Vagina (tissue), 2 donors: ENCODE measurements around the gene C15orf40. TPM values are rescaled to one million over a fixed set of nuclear protein-coding genes. Genes with fewer than 3 reads are reported as not detected.
"Not testable (repeated sequence)": the region's sequence is repeated elsewhere in the genome, so short reads cannot be mapped to it uniquely, and the experiment has no call there.

Source experiments
- DNase-seq, 2 donors: peaks; one replicate each; pipeline ENCODE4 v3.0.0-alpha.2; 2017; ENCODE audit errors: extremely low spot score in 2 of 2
- H3K27ac ChIP-seq: fragments of 200-600 bp; sonication (generic); one replicate; pipeline ENCODE4 v1.5.1; 2019
- H3K27me3 ChIP-seq: fragments of 200-600 bp; sonication (generic); one replicate; pipeline ENCODE4 v1.5.1; 2019
- H3K36me3 ChIP-seq, 2 donors: fragments of 200-600 bp; sonication (generic); one replicate each; pipeline ENCODE4 v1.5.1; 2017 to 2019
- H3K4me1 ChIP-seq: fragments of 200-600 bp; sonication (generic); one replicate; pipeline ENCODE4 v1.5.1; 2019
- H3K4me3 ChIP-seq, 2 donors: fragments of 200-600 bp; sonication (generic); 1 replicate in 1 of 2; 2 replicates in 1 of 2; pipeline ENCODE4 v1.5.1; 2016 to 2019
- H3K9me3 ChIP-seq: fragments of 200-600 bp; sonication (generic); one replicate; pipeline ENCODE4 v1.5.1; 2019
- POLR2A ChIP-seq, 2 donors: fragments of 450-650 bp; IDR thresholded peaks; one replicate each; pipeline ENCODE4 v1.6.1; 2017; ENCODE audit warnings: antibody characterized with exemption in 2 of 2, mild to moderate bottlenecking in 2 of 2, moderate library complexity in 2 of 2
- POLR2AphosphoS5 ChIP-seq, 2 donors: sonication (generic); formaldehyde crosslinking; IDR thresholded peaks; one replicate each; pipeline ENCODE4 v1.9.0; 2017; ENCODE audit warnings: antibody characterized with exemption in 2 of 2, mild to moderate bottlenecking in 2 of 2, low read depth in 1 of 2; ENCODE audit not compliant: insufficient read depth in 1 of 2
- intact Hi-C: fragments of 100-400 bp; cut with DNase I; formaldehyde crosslinking; loops from one replicate; pipeline ENCODE4 v1.15.1; 2023
- total RNA-seq: library from RNA; depleted of rRNA; stranded (reverse); fragments of >200 nt; gene quantifications from one replicate; pipeline ENCODE4 v1.2.3, GENCODE V29; 2016
- TF ChIP-seq, protein P1 (sequence below), 3 experiments: fragments of 450-650 bp in 2 of 3; fragments of 200-600 bp in 1 of 3; sonication (generic) in 1 of 3; IDR thresholded peaks; one replicate each; pipeline ENCODE4 v1.5.1; 2017 to 2019; ENCODE audit warnings: antibody characterized with exemption in 3 of 3, mild to moderate bottlenecking in 2 of 3, moderate library complexity in 2 of 3

Gene C15orf40
- total RNA-seq, 1 donor from 2014 or later = 6.9 TPM

DNA sequence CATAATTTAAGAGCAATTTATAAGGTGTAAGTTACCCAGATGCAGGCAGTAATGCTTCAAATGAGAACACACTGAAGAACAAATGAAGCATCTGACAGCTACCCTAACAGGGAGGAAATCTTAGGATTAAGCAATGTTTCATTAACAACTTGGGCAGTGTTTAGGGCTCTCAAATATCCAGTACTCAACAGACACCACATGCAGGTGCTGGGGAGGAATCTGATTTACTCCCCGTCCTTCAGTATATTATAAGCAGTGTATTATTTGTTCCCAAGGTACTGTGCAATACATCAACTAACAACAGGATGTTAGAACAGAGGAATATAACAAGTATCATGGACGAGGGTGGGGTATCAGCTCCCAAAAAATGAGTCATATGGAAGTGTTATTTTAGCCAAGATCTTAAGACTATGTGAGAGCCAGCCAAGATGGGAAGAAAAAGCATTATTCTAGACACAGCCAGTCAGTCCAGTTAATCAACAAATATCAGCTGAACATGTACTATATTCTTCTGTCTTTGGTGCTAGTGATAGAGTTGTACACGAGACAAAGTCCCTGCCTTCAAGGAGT, 35.2 kb upstream of the C15orf40 start:
- intact Hi-C loops = no loop called here
- peaks cover 0 to 22% of the 10 kb centered on the region in 2 donors for H3K36me3 ChIP-seq
- no peak for DNase-seq
- peaks cover 24% of the 10 kb centered on the region for H3K4me1 ChIP-seq
- no peaks in the 10 kb centered on the region for H3K27me3 ChIP-seq
- no peak for TF ChIP-seq POLR2A (IDR thresholded peaks at IDR 0.05)
- TF ChIP-seq, protein P1, sequence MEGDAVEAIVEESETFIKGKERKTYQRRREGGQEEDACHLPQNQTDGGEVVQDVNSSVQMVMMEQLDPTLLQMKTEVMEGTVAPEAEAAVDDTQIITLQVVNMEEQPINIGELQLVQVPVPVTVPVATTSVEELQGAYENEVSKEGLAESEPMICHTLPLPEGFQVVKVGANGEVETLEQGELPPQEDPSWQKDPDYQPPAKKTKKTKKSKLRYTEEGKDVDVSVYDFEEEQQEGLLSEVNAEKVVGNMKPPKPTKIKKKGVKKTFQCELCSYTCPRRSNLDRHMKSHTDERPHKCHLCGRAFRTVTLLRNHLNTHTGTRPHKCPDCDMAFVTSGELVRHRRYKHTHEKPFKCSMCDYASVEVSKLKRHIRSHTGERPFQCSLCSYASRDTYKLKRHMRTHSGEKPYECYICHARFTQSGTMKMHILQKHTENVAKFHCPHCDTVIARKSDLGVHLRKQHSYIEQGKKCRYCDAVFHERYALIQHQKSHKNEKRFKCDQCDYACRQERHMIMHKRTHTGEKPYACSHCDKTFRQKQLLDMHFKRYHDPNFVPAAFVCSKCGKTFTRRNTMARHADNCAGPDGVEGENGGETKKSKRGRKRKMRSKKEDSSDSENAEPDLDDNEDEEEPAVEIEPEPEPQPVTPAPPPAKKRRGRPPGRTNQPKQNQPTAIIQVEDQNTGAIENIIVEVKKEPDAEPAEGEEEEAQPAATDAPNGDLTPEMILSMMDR (IDR thresholded peaks at IDR 0.05) = no peak
- peak in 1 of 2 donors; percentile 50 for TF ChIP-seq POLR2AphosphoS5 (IDR thresholded peaks at IDR 0.05; ENCODE audit: insufficient read depth in 1 of 2, low read depth in 1 of 2)
- H3K4me3 ChIP-seq = no peak overlapping the region
- H3K9me3 ChIP-seq = no peaks in the 10 kb centered on the region
- no peak overlapping the region for H3K27ac ChIP-seq

DNA sequence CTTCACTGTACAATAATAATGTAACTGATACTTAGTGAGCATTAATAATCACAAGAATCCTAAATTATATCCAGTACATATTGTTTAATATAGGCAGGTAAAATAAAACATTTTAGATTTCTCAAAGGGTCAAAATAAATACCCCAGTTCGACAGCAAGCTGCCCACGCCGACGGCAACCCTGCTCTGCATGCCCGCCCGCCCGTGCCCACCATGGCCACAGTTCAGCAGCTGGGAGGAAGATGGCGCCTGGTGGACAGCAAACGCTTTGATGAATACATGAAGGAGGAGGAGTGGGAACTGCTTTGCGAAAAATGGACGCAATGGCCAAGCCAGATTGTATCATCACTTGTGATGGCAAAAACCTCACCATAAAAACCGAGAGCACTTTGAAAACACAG, 32.7 kb upstream of the C15orf40 start:
- intact Hi-C loops = no loop called here
- DNase-seq = no peak
- peaks cover 24% of the 10 kb centered on the region for H3K4me1 ChIP-seq
- TF ChIP-seq POLR2A (IDR thresholded peaks at IDR 0.05) (no peak), POLR2AphosphoS5 (IDR thresholded peaks at IDR 0.05; ENCODE audit: insufficient read depth in 1 of 2, low read depth in 1 of 2) (no peak)
- TF ChIP-seq, protein P1 (IDR thresholded peaks at IDR 0.05) = no peak
- peaks cover 0 to 28% of the 10 kb centered on the region in 2 donors for H3K36me3 ChIP-seq
- no peak overlapping the region for H3K4me3 ChIP-seq
- no peaks in the 10 kb centered on the region for H3K9me3 ChIP-seq
- no peaks in the 10 kb centered on the region for H3K27me3 ChIP-seq
- H3K27ac ChIP-seq = no peak overlapping the region

DNA sequence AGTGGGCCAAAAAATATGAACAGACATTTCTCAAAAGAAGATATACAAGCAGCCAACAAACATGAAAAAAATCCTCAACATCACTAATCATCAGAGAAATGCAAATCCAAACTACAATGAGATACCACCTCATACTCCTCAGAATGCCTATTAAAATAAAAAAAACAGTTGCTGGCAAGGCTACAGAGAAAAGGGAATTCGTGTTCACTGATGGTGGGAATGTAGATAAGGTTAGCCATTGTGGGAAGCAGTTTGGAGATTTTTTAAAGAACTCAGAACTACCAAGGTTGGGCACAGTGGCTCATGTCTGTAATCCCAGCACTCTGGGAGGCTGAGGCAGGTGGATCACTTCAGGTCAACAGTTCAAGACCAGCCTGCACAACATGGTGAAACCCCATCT, 27.8 kb upstream of the C15orf40 start:
- no peak for TF ChIP-seq POLR2A (IDR thresholded peaks at IDR 0.05)
- TF ChIP-seq, protein P1 (IDR thresholded peaks at IDR 0.05) = no peak
- intact Hi-C loops = no loop called here

DNA sequence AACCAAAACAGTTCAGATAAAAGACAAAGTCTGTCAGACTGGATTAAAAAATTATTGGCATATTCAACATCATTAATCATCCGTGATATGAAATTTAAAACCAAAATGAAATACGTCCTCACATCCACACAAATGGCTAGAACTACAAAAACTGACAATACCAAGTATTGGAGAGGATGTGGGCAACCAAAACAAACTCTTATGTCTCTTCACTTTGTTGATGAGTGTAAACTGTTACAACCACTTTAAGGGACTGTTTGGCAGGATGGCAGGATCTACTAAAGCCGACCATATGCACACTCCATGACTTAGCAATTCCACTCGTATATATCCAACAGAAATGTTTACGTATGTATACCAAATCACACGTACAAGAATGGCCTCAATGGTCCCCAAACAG, 24.8 kb upstream of the C15orf40 start:
- H3K4me3 ChIP-seq = no peak overlapping the region
- peaks cover 0 to 17% of the 10 kb centered on the region in 2 donors for H3K36me3 ChIP-seq
- no peaks in the 10 kb centered on the region for H3K9me3 ChIP-seq
- no peak for DNase-seq
- intact Hi-C loops = no loop called here
- no peak overlapping the region for H3K27ac ChIP-seq
- no peaks in the 10 kb centered on the region for H3K27me3 ChIP-seq
- H3K4me1 ChIP-seq = no peaks in the 10 kb centered on the region
- no peak for TF ChIP-seq POLR2A (IDR thresholded peaks at IDR 0.05)
- TF ChIP-seq POLR2AphosphoS5 (IDR thresholded peaks at IDR 0.05; ENCODE audit: insufficient read depth in 1 of 2, low read depth in 1 of 2) = no peak
- TF ChIP-seq, protein P1 (IDR thresholded peaks at IDR 0.05) = no peak

More for the DNA sequence above, 27.8 kb upstream of the C15orf40 start:
- Histone ChIP-seq H3K36me3 (peaks cover 0 to 17% of the 10 kb centered on the region in 2 donors), H3K4me3 (no peak overlapping the region), H3K27me3 (no peaks in the 10 kb centered on the region), H3K27ac (no peak overlapping the region), H3K4me1 (no peaks in the 10 kb centered on the region), H3K9me3 (no peaks in the 10 kb centered on the region)
- DNase-seq = no peak

DNA sequence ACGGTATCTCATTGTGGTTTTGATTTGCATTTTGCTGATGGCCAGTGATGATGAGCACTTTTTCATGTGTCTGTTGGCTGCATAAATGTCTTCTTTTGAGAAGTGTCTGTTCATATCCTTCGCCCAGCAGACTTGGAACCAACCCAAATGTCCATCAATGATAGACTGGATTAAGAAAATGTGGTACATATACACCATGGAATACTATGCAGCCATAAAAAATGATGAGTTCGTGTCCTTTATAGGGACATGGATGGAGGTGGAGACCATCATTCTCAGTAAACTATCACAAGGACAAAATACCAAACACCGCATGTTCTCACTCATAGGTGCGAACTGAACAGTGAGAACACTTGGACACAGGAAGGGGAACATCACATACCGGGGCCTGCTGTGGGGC, 19.8 kb upstream of the C15orf40 start:
- intact Hi-C loops, H3K36me3 ChIP-seq, H3K27me3 ChIP-seq: not testable (repeated sequence)

More for the DNA sequence above, 19.8 kb upstream of the C15orf40 start:
- not testable (repeated sequence) for H3K9me3 ChIP-seq, H3K27ac ChIP-seq, DNase-seq, H3K4me3 ChIP-seq, H3K4me1 ChIP-seq
